T47D (cell line): Measurements from ENCODE around the gene LDLRAP1.
A peak's percentile ranks its signal among the peaks of the same experiment; 100 is the strongest.

ENCODE experiments used
- DNase-seq, 2 experiments: peaks; one replicate each; pipeline versions ENCODE4 v3.0.0 to v3.0.0-alpha.2; 2011 to 2012; ENCODE audit warnings: low read depth in 1 of 2, low spot score in 1 of 2
- JUND ChIP-seq: IDR thresholded peaks from 2 replicates; pipeline ENCODE4 v1.6.1; 2012; ENCODE audit warnings: low read depth
- in situ Hi-C: cut with HindIII; loops from 2 replicates; pipeline ENCODE4 v1.10.0; 2016; ENCODE audit warnings: low sequenced_read_pairs, low pct_unique_long_range_greater_than_20kb

The LDLRAP1 gene

DNA sequence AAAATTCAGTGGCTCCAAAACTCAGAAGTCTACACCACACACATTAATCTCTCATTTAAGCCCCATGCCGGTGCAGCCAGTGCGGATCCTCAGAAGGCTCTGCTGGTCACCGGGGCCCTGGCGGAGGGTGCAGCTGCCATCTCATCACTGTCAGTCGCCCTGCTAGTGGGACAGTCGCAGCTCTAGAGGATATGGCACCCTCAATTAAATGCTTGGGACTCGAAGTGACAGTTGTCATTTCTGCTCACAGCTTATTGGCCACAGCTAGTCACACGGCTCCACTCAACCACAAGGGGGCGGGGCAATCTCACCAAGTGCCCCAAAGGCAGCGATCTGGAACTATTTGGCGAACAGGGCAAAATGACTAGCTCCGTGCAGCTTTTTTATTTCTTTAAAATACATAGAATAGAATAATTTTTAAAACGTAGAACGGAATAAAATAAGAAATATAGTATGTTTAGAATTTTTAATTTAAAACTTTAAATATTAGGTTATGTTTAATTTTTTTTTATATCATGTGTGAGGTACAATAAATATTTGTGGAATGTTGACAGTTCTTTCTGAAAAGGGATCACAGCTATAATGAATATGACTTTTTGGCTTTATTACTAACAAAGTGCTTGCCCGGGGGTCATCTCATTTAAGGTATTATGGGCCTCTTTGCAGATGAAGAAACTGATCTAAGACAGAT is 65.2 kb downstream of the LDLRAP1 start:
- peak; percentile 77 to 86 for DNase-seq
- in situ Hi-C loops: no loop called here
- no peak for TF ChIP-seq JUND

GRCh38 chr1:25609921-25610320 is 66.5 kb downstream of the LDLRAP1 start:
- in situ Hi-C loops: no loop called here
- TF ChIP-seq JUND: no peak
- no peak for DNase-seq

DNA sequence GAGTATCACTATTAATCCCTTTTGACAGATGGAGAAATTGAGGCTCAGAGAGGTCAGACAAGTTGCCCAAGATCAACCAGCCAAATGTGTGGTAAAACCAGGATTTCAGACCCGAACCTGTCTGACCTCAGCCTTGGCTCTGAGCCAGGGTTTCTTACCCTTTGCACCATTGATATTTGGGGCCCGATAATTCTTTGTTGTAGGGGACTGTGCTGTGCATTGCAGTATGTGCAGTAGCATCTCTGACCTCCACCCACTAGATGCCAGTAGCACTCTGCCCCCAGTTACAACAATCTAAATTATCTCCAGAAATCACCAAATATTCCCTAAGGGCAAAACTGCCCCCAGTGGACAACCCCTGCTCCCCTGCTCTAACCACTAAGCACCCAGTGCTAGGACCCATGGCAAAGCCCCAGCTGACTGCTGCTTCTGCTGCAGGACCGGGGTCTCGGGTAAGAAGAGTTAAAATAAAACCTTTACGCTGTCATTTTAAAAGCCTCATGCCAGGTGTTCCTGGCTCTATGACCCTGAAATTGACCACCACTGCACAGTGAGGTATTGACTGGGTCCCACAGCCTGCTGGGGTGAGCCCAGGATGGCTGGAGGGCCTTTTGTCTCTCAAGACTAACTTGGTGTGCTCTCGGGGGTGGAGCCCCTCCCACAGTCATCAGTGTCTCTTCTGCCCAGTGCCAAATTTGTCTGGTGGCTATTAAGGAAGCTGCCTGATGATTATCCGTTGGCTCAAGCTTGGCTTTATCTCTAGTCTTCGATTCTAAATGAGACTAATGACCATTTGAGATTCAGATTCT is 67.6 kb downstream of the LDLRAP1 start:
- in situ Hi-C loops: no loop called here
- no peak for TF ChIP-seq JUND
- DNase-seq: no peak

- in situ Hi-C loops: no loop called here
- TF ChIP-seq JUND: no peak
Measured at GRCh38 chr1:25611843-25612242, 68.4 kb downstream of the LDLRAP1 start.

GRCh38 chr1:25612421-25612820 is 69.0 kb downstream of the LDLRAP1 start:
- TF ChIP-seq JUND: no peak
- in situ Hi-C loops: no loop called here
- no peak for DNase-seq

More at GRCh38 chr1:25611843-25612242, 68.4 kb downstream of the LDLRAP1 start:
- DNase-seq: no peak

DNA sequence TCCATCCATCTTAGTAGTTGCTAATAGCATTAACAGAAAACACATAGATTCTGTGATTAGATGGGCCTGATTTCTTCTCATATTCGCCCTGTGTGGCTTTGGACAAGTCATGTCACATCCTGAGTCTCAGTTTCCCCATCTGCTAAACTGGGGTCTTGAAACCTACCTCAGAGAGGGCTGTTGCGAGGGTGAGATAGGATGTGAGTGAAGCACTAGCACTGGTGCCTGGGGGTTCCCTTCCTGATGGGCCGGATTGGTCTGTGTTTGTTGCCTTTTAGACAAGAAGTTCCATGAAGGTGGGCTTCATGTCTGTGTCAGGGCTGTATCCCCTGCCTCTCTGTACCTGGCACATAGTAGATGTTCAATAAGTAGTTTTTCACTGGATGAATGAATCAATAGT is 69.7 kb downstream of the LDLRAP1 start:
- no peak for TF ChIP-seq JUND
- in situ Hi-C loops: no loop called here
- no peak for DNase-seq

GRCh38 chr1:25614501-25615171 is 71.2 kb downstream of the LDLRAP1 start:
- in situ Hi-C loops: no loop called here
- DNase-seq: no peak
- TF ChIP-seq JUND: no peak

GRCh38 chr1:25615172-25615541 is 71.8 kb downstream of the LDLRAP1 start:
- no peak for DNase-seq
- in situ Hi-C loops: no loop called here
- no peak for TF ChIP-seq JUND

DNA sequence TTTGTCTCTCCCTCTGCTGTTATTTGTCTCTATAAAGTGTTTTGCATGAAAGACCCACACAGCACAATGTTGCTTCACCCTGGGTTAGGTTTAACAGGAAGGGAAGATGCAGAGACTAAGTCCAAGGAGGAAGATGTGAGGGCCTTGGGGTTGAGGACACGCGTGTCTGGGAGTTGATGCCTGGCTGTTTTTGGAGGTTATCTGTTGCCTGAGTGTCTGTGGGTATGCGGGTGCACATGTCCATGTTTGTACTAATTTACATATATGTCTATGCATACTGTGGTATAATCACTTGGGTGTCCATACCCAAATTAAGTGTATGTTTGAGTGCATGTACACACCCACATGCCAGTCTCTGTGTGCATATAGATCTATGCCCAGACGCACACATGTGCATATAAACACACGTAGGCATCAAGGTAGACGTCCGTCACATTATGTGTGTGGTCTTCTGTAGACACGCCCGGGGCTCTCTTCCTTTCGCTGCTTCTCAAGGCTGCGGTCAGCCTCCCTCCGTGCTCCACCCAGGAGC is 72.2 kb downstream of the LDLRAP1 start:
- no peak for DNase-seq
- in situ Hi-C loops: no loop called here
- TF ChIP-seq JUND: no peak

DNA sequence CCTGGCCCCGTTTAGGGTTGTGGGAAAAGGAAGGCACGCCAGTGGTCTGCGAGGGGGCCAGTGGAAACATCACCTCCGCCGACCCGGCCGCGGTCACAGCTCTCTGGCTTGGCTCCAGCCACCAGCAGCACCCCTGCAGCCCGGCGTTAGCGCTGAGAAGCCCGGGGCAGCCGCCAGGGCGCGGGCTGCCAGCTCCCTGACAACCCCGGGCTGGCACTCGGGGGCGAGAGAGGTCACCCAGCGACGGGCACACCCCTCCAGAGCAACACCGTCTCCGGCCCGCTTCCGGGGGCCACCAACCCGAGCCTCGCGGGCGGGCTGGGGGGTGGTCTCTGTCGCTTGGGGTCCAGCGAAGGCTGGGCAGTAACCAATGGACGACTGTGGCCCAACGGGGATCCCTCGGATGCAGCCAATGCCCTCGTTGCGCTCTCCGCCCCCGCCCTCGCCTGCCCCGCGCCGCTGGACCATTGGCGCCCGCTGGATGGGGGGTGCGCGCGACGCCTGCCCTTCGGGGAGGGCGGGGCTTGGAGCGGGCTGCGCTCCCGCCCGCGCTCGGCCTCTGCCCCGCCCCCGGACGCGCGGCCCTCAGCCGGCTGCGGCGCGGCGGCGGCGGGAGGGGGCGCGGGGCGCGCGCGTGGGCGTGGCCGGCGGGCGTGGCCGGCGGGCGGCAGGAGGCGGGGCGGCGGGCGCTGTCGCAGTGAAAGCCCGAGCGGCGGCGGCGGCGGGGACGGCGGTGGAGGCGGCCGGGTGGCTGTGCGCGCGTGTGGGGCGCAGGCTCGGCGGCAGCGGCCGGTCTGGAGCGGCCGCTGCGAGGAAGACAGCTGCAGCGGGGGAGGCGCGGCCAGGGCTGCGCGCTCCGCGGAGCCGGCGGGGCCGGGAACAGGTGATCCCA is 72.9 kb downstream of the LDLRAP1 start, which contains the start of gene MAN1C1:
MAN1C1 (plus strand) TSS at position 697 of the 892 bp plus-strand sequence. CDS start 1,007 bp downstream, outside the sequence.
- in situ Hi-C loops: no loop called here
- peak; percentile 84 to 89 for DNase-seq

GRCh38 chr1:25616987-25617624 is 73.7 kb downstream of the LDLRAP1 start:
- DNase-seq: no peak
- TF ChIP-seq JUND: no peak
- in situ Hi-C loops: no loop called here

More for the DNA sequence above, 72.9 kb downstream of the LDLRAP1 start, which contains the start of gene MAN1C1:
- no peak for TF ChIP-seq JUND
